HEK293 (cell line): ENCODE results near the gene ZBP1.

Experiments
- CTCF ChIA-PET: fragments of 350-600 bp; formaldehyde crosslinking; extraction: SDS; loops from one replicate; lab custom pipeline; 2021; ENCODE audit warnings: antibody characterized with exemption; lab: Yijun Ruan, JAX
- POLR2A ChIA-PET: fragments of 300-600 bp; formaldehyde crosslinking; extraction: SDS; loops from one replicate; lab custom pipeline; 2020; ENCODE audit warnings: antibody characterized with exemption, inconsistent platforms; lab: Yijun Ruan, JAX
- H3K27ac ChIP-seq: fragments of 200-500 bp; sonication (Bioruptor generic); 2 replicates; pipeline ENCODE4 v1.5.1; 2014; ENCODE audit warnings: low read depth, low read length, control low read depth, inconsistent platforms; ENCODE audit errors: extremely low read depth
- H3K36me3 ChIP-seq, 2 experiments: fragments of 200-500 bp in 1 of 2; sonication (Bioruptor generic) in 1 of 2; 1 replicate in 1 of 2; 2 replicates in 1 of 2; pipeline ENCODE4 v1.5.1; 2014 to 2017; ENCODE audit warnings: inconsistent platforms in 2 of 2, low read length in 2 of 2; ENCODE audit not compliant: control insufficient read depth in 2 of 2, insufficient read depth in 1 of 2
- H3K4me1 ChIP-seq: fragments of 200-500 bp; sonication (Bioruptor generic); 2 replicates; pipeline ENCODE4 v1.5.1; 2014; ENCODE audit warnings: mild to moderate bottlenecking, low read length, inconsistent platforms; ENCODE audit not compliant: control insufficient read depth, insufficient read depth
- H3K4me3 ChIP-seq: 2 replicates; pipeline ENCODE4 v1.5.1; 2011; ENCODE audit warnings: low read depth, mild to moderate bottlenecking, control low read depth, low read length, moderate library complexity
- H3K9me3 ChIP-seq: fragments of 200-500 bp; sonication (Bioruptor generic); 2 replicates; pipeline ENCODE4 v1.5.1; 2014; ENCODE audit warnings: low read depth, low read length, inconsistent platforms; ENCODE audit not compliant: control insufficient read depth, insufficient read depth
- GLI2 ChIP-seq: fragments of 450-650 bp; formaldehyde crosslinking; IDR thresholded peaks from 2 replicates; pipeline ENCODE4; 2017; ENCODE audit warnings: missing biosample characterization, missing genetic modification characterization, low read depth, borderline replicate concordance
- GLIS1 ChIP-seq: fragments of 450-650 bp; formaldehyde crosslinking; IDR thresholded peaks from 2 replicates; pipeline ENCODE4 v1.5.1; 2016; ENCODE audit warnings: missing biosample characterization, missing genetic modification characterization
- KLF9 ChIP-seq: fragments of 450-650 bp; formaldehyde crosslinking; IDR thresholded peaks from 2 replicates; pipeline ENCODE4 v1.5.1; 2016; ENCODE audit warnings: missing biosample characterization, missing genetic modification characterization, low read depth
- TCF7L2 ChIP-seq: IDR thresholded peaks from 2 replicates; pipeline ENCODE4 v1.6.1; 2011; ENCODE audit warnings: low read depth, mild to moderate bottlenecking, inconsistent platforms, low read length, moderate library complexity, borderline replicate concordance
- ZBTB10 ChIP-seq: fragments of 450-650 bp; formaldehyde crosslinking; IDR thresholded peaks from 2 replicates; pipeline ENCODE4 v1.5.1; 2016; ENCODE audit warnings: missing biosample characterization, missing genetic modification characterization
- ZBTB17 ChIP-seq: fragments of 450-650 bp; formaldehyde crosslinking; IDR thresholded peaks from 2 replicates; pipeline ENCODE4 v1.5.1; 2016; ENCODE audit warnings: missing biosample characterization, missing genetic modification characterization
- ZBTB20 ChIP-seq: fragments of 450-650 bp; formaldehyde crosslinking; IDR thresholded peaks from 2 replicates; pipeline ENCODE4 v1.5.1; 2016; ENCODE audit warnings: missing biosample characterization, missing genetic modification characterization
- ZFP41 ChIP-seq: fragments of 450-650 bp; formaldehyde crosslinking; IDR thresholded peaks from 2 replicates; pipeline ENCODE4 v1.5.1; 2016; ENCODE audit warnings: missing biosample characterization, missing genetic modification characterization, borderline replicate concordance
- ZNF184 ChIP-seq: fragments of 450-650 bp; IDR thresholded peaks from 2 replicates; pipeline ENCODE4 v1.5.1; 2018; ENCODE audit warnings: missing biosample characterization, mild to moderate bottlenecking, missing genetic modification characterization
- ZNF19 ChIP-seq: fragments of 450-650 bp; formaldehyde crosslinking; IDR thresholded peaks from 2 replicates; pipeline ENCODE4; 2016; ENCODE audit warnings: missing biosample characterization, missing genetic modification characterization, low read depth
- ZNF37A ChIP-seq: fragments of 450-650 bp; IDR thresholded peaks from 2 replicates; pipeline ENCODE4 v1.5.1; 2018; ENCODE audit warnings: missing biosample characterization, missing genetic modification characterization
- ZNF449 ChIP-seq: fragments of 450-650 bp; formaldehyde crosslinking; IDR thresholded peaks from 2 replicates; pipeline ENCODE4 v1.5.1; 2017; ENCODE audit warnings: missing biosample characterization, mild to moderate bottlenecking, missing genetic modification characterization, moderate library complexity
- ZNF510 ChIP-seq: fragments of 450-650 bp; formaldehyde crosslinking; IDR thresholded peaks from 2 replicates; pipeline ENCODE4 v1.5.1; 2018; ENCODE audit warnings: mild to moderate bottlenecking, missing genetic modification characterization, missing biosample characterization; ENCODE audit not compliant: insufficient replicate concordance
- ZNF518A ChIP-seq: fragments of 450-650 bp; formaldehyde crosslinking; conservative IDR thresholded peaks from 2 replicates; pipeline ENCODE4 v1.5.1; 2016; ENCODE audit warnings: low read depth, missing biosample characterization, missing genetic modification characterization
- ZNF660 ChIP-seq: fragments of 450-650 bp; IDR thresholded peaks from 2 replicates; pipeline ENCODE4 v1.5.1; 2018; ENCODE audit warnings: missing biosample characterization, mild to moderate bottlenecking, missing genetic modification characterization
- ZNF707 ChIP-seq: fragments of 450-650 bp; formaldehyde crosslinking; IDR thresholded peaks from 2 replicates; pipeline ENCODE4 v1.5.1; 2016; ENCODE audit warnings: missing biosample characterization, missing genetic modification characterization
- ZNF776 ChIP-seq: fragments of 450-650 bp; formaldehyde crosslinking; IDR thresholded peaks from 2 replicates; pipeline ENCODE4 v1.5.0; 2017; ENCODE audit warnings: missing biosample characterization, missing genetic modification characterization, borderline replicate concordance

Gene ZBP1

GRCh38 chr20:57587989-57588377, 32.2 kb downstream of the ZBP1 start:
- H3K9me3 ChIP-seq: no peaks in the 10 kb centered on the region
- ChIA-PET CTCF (interaction anchor here (0.6 to 1.1 kb wide), 3 partner anchors 10 to 498 kb away, joined by 3 to 5 read pairs (median 4); no protein-coding TSS in a partner anchor), POLR2A (no interaction called here)
- H3K36me3 ChIP-seq: no peaks in the 10 kb centered on the region
- peaks cover 3% of the 10 kb centered on the region; the same call in 1 of the 2 replicates for H3K4me1 ChIP-seq
- H3K4me3 ChIP-seq: no peak overlapping the region
- no peak overlapping the region for H3K27ac ChIP-seq
- no peak for TF ChIP-seq GLIS1
- no peak for TF ChIP-seq ZFP41 (tag by site-specific recombination)
- no peak for TF ChIP-seq ZNF449 (tag by site-specific recombination)
- TF ChIP-seq ZNF518A (tag by site-specific recombination): no peak
- no peak for TF ChIP-seq ZBTB20
- no peak for TF ChIP-seq ZNF660 (tag by site-specific recombination)
- no peak for TF ChIP-seq ZNF776 (tag by site-specific recombination)
- no peak for TF ChIP-seq ZNF19
- no peak for TF ChIP-seq ZNF184 (tag by site-specific recombination)
- no peak for TF ChIP-seq ZNF510 (tag by site-specific recombination)
- TF ChIP-seq ZBTB10 (tag by site-specific recombination): no peak
- no peak for TF ChIP-seq ZNF707
- no peak for TF ChIP-seq ZNF37A (tag by site-specific recombination)
- no peak for TF ChIP-seq TCF7L2
- TF ChIP-seq GLI2 (tag by site-specific recombination): no peak
- TF ChIP-seq ZBTB17: no peak
- no peak for TF ChIP-seq KLF9 (tag by site-specific recombination)
